Mononuclear cell (primary cell): Measurements from ENCODE around the gene RHOD. TPM values are rescaled to one million over a fixed set of nuclear protein-coding genes. Genes with fewer than 3 reads are reported as not detected.

Experiments used
- H3K27me3 ChIP-seq: 2 replicates; pipeline ENCODE4 v1.6.0; 2011; ENCODE audit warnings: low read length, control low read depth; ENCODE audit not compliant: insufficient read depth
- H3K4me1 ChIP-seq: 2 replicates; pipeline ENCODE4 v1.5.1; 2011; ENCODE audit warnings: mild to moderate bottlenecking, low read length, control low read depth; ENCODE audit not compliant: insufficient read depth
- H3K4me3 ChIP-seq: 2 replicates; pipeline ENCODE4 v1.5.1; 2011; ENCODE audit warnings: mild to moderate bottlenecking, low read length, moderate library complexity
- H3K9me3 ChIP-seq: 2 replicates; pipeline ENCODE4 v1.5.1; 2011; ENCODE audit warnings: low read depth, mild to moderate bottlenecking, control low read depth, low read length
- total RNA-seq: library from RNA; depleted of rRNA; stranded (reverse); fragments of >200 nt; gene quantifications from one replicate; pipeline ENCODE4 v1.2.3, GENCODE V29; 2012

The RHOD gene
- total RNA-seq, 1 donor: 0.21 TPM

DNA sequence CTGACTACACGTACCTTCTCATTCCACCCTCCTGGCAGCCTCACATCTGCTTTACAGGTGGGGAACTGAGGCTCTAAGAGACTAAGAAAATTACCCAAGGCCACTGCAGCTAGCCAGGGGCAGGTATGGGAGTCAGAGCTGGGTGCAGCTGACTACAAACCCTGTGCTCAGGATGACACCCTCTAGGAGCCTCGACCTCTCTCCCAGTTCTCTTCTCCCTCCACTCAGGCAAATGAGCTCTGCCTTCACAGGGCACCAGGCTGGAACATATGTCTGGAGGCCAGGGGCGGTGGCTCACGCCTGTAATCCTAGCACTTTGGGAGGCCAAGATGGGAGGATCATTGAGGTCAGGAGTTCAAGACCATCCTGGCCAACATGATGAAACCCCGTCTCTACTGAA lies 29.7 kb upstream of the RHOD start:
- Histone ChIP-seq H3K4me3 (no peak overlapping the region), H3K9me3 (no peaks in the 10 kb centered on the region), H3K4me1 (peaks cover 30% of the 10 kb centered on the region), H3K27me3 (peaks cover 31% of the 10 kb centered on the region)

GRCh38 chr11:67027483-67027930 lies 29.1 kb upstream of the RHOD start:
- no peak overlapping the region for H3K4me3 ChIP-seq
- H3K27me3 ChIP-seq: peaks cover 26% of the 10 kb centered on the region

GRCh38 chr11:67027943-67028542 lies 28.6 kb upstream of the RHOD start:
- H3K27me3 ChIP-seq: peaks cover 22% of the 10 kb centered on the region
- H3K4me1 ChIP-seq: peaks cover 19% of the 10 kb centered on the region
- H3K9me3 ChIP-seq: no peaks in the 10 kb centered on the region
- H3K4me3 ChIP-seq: no peak overlapping the region

More at GRCh38 chr11:67027483-67027930, 29.1 kb upstream of the RHOD start:
- Histone ChIP-seq H3K4me1 (peaks cover 24% of the 10 kb centered on the region), H3K9me3 (no peaks in the 10 kb centered on the region)

- Histone ChIP-seq H3K27me3 (peaks cover 14% of the 10 kb centered on the region), H3K4me1 (peaks cover 10% of the 10 kb centered on the region), H3K4me3 (no peak overlapping the region), H3K9me3 (no peaks in the 10 kb centered on the region)
Observed at GRCh38 chr11:67029146-67029545, 27.5 kb upstream of the RHOD start.

GRCh38 chr11:67030976-67031375 lies 25.7 kb upstream of the RHOD start:
- no peak overlapping the region for H3K4me3 ChIP-seq
- H3K4me1 ChIP-seq: no peaks in the 10 kb centered on the region
- H3K9me3 ChIP-seq: no peaks in the 10 kb centered on the region
- no peaks in the 10 kb centered on the region for H3K27me3 ChIP-seq

- H3K9me3 ChIP-seq: no peaks in the 10 kb centered on the region
- H3K4me3 ChIP-seq: no peak overlapping the region
- H3K4me1 ChIP-seq: no peaks in the 10 kb centered on the region
- no peaks in the 10 kb centered on the region for H3K27me3 ChIP-seq
Observed at GRCh38 chr11:67031791-67032561, 24.7 kb upstream of the RHOD start.

GRCh38 chr11:67032830-67033551 lies 23.7 kb upstream of the RHOD start:
- Histone ChIP-seq H3K4me3 (no peak overlapping the region), H3K27me3 (no peaks in the 10 kb centered on the region), H3K4me1 (no peaks in the 10 kb centered on the region), H3K9me3 (no peaks in the 10 kb centered on the region)

DNA sequence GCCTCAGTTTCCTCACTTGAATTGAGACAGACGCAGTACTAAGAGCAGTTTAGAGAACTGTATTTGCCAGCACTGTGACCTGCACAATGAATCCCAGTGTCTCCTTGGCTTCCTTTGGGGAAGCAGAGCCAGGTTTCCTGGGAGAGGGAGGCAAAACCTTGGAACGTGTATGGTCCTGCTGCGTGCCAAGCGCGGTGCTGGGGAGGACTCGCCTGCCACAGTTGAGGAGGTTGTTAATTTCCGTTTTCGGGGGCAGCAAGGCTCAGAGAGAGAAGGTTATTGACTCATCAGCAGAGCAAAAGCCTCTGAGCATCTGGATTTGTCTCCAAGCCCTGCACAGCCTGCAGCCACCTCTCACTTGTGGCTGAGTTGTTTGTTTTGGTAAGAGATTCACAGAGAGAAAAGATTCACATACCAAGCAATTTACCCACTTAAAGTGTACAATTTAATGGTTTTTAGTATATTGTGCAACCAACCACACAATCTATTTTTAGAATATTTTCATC lies 22.9 kb upstream of the RHOD start:
- H3K4me3 ChIP-seq: no peak overlapping the region
- H3K9me3 ChIP-seq: no peaks in the 10 kb centered on the region
- H3K4me1 ChIP-seq: no peaks in the 10 kb centered on the region
- no peaks in the 10 kb centered on the region for H3K27me3 ChIP-seq

DNA sequence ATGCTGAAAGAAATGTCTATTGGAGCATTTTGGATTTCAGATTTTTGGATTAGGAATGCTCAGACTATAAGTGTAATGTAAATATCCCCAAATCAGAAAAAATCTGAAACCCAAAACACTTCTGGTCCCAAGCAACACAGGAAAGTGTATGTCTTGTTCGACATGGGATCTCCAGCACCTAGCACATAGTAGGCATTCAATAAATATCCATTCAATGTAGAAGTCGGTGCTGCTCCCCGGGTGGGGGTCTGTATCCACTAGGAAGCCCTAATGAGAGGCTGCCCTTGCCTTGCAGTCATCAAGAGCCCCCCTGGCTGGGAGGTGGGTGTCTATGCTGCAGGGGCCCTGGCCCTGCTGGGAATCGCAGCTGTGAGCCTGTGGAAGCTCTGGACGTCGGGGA lies 22.3 kb upstream of the RHOD start:
- Histone ChIP-seq H3K4me1 (no peaks in the 10 kb centered on the region), H3K4me3 (no peak overlapping the region), H3K27me3 (no peaks in the 10 kb centered on the region), H3K9me3 (no peaks in the 10 kb centered on the region)

GRCh38 chr11:67040147-67040546 lies 16.5 kb upstream of the RHOD start:
- H3K4me1 ChIP-seq: no peaks in the 10 kb centered on the region
- H3K9me3 ChIP-seq: no peaks in the 10 kb centered on the region
- no peaks in the 10 kb centered on the region for H3K27me3 ChIP-seq
- no peak overlapping the region for H3K4me3 ChIP-seq

DNA sequence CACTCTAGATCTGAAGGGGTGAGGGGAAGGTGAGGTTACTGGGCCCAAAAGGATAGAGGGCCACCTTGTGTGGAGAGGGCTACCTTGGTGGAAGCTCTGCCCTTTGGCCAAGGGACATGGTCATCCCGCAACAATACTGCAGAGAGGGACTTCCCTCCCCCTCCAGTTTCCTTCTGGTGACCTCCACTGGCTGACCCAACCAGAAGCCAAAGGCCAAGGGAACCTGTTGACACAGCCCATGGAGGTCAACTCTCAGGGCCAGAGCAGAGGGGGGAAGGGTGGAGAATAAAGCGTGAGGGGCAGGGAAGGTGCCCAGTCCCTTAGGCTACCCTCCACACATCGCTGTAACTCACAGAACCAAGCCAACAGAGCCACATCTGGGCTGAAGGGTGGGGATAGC lies 15.0 kb upstream of the RHOD start:
- H3K9me3 ChIP-seq: no peaks in the 10 kb centered on the region
- no peaks in the 10 kb centered on the region for H3K4me1 ChIP-seq
- H3K27me3 ChIP-seq: no peaks in the 10 kb centered on the region
- H3K4me3 ChIP-seq: no peak overlapping the region

GRCh38 chr11:67043572-67044349 lies 12.9 kb upstream of the RHOD start:
- no peaks in the 10 kb centered on the region for H3K9me3 ChIP-seq
- no peak overlapping the region for H3K4me3 ChIP-seq
- H3K27me3 ChIP-seq: no peaks in the 10 kb centered on the region
- no peaks in the 10 kb centered on the region for H3K4me1 ChIP-seq

DNA sequence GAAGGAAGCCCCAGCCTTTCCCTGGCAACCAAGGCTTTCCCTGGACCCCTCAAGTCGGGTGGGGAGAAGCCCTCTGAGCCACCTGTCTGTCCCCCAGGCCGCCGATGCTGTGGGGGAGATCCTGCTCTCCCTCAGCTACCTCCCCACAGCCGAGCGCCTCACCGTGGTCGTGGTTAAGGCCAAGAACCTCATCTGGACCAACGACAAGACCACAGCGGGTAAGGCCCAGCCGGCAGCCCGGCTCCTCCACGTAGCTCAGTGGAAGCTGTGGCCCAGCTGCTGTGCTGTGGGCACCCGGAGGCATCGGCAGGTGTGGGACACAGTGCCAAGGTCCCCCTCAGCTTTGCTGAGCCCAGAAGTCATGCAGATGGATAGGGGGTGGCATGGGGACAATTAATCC lies 12.2 kb upstream of the RHOD start:
- no peaks in the 10 kb centered on the region for H3K9me3 ChIP-seq
- H3K27me3 ChIP-seq: no peaks in the 10 kb centered on the region
- no peak overlapping the region for H3K4me3 ChIP-seq
- H3K4me1 ChIP-seq: no peaks in the 10 kb centered on the region

DNA sequence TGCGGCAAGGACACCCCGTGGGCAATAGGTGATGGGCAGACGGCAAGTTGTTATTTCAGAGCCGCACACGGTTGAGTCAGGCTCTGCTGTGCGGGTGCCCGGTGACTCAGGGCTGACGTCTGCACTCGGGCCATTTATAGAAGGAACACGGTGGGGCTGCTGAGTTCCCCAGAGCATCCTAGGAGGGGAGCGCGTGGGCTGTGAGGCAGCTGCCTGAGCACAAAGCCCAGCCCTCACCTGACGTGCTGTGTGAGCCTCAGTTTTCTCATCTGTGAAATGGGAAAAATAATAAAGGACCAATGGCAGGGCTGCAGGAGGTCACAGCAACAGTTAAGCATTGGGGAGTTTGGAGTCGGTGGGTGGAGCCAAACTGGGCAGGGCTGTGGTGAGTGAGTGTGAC lies 11.3 kb upstream of the RHOD start:
- Histone ChIP-seq H3K9me3 (no peaks in the 10 kb centered on the region), H3K27me3 (no peaks in the 10 kb centered on the region), H3K4me3 (no peak overlapping the region), H3K4me1 (no peaks in the 10 kb centered on the region)
